Heart left ventricle (tissue), 13 donors: ENCODE results near the gene ITIH5.

Experiments
- CTCF ChIP-seq, 12 donors: fragments of 200-600 bp; sonication (generic) in 4 of 12; IDR thresholded peaks; one replicate each; pipeline versions ENCODE4 v1.5.0 to v1.8.0; 2018 to 2022; ENCODE audit warnings: antibody characterized with exemption in 12 of 12, mild to moderate bottlenecking in 5 of 12
- POLR2A ChIP-seq, 2 donors: fragments of 450-650 bp; IDR thresholded peaks; one replicate each; pipeline ENCODE4 v1.6.1; 2017; ENCODE audit warnings: antibody characterized with exemption in 2 of 2, mild to moderate bottlenecking in 2 of 2, moderate library complexity in 2 of 2
- donor health status: ischemic (EF 13 %, LVEDD 7.1; RV severe dilation, severe dysfunction).
- donor health status: DM: no; HTN: yes; CAD: no.
- donor health status: DM: no; HTN: no; CAD: no.
- donor health status: ischemic (EF 25% LVEDD 6.9; RV normal size, moderate dysfunction).
- donor health status: ischemic (EF 25% LVEDD 5.7; RV mildly dilated, moderate dysfunction).
- donor health status: ischemic (EF 35%, LVEDD 5.7; RV mildly dilated, moderate dysfunction).
- donor health status: nonischemic (EF 11% LVEDD 7.7; RV severe dilation, severe dysfunction).
- donor health status: DM: yes; HTN: yes; CAD: no.
- donor health status: PGD.
- donor health status: ischemic (EF 29% LVEDD 5.4; RV normal size, mild dysfunction).
- donor health status: nonischemic (EF 23%, LVEDD 6.1; RV moderate dilation, normal function).

DNA sequence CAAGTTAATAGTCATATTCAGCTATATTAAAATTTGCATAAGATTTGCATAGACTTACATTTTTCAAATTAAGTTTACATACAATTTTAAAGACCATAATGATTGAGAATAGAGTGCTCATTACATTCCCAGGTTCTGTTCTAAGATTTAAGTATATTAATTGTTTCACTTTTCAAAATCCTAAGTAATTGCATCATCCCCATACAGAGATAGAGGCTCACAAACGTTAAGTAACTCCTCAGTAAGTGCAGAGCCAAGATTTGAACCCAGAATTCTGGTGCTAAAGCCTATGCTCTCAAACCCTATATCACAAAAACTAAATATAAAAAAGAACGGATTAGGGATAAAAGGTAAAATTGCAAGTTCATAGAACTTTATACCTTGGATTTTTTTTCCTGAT lies 2.1 kb downstream of the ITIH5 start:
- TF ChIP-seq CTCF (IDR thresholded peaks at IDR 0.05) (no peak), POLR2A (IDR thresholded peaks at IDR 0.05) (no peak)
